Neuronal stem cell (in vitro differentiated cells): Measurements from ENCODE around the gene LRRC25.

ENCODE experiments used
- DNase-seq: peaks from one replicate; pipeline ENCODE4 v3.0.0-alpha.2; 2013; ENCODE audit warnings: low spot score
- H2AFZ ChIP-seq: one replicate; pipeline ENCODE4 v1.6.1; 2013; ENCODE audit warnings: mild to moderate bottlenecking, low read length, inconsistent platforms
- H2AK5ac ChIP-seq: 2 replicates; pipeline ENCODE4 v1.6.1; 2013; ENCODE audit warnings: low read depth, mild to moderate bottlenecking, inconsistent platforms, low read length, moderate library complexity, mixed read lengths
- H2BK120ac ChIP-seq: 2 replicates; pipeline ENCODE4 v1.6.1; 2013; ENCODE audit warnings: low read depth, mild to moderate bottlenecking, inconsistent platforms, low read length, moderate library complexity, mixed read lengths
- H2BK12ac ChIP-seq: one replicate; pipeline ENCODE4 v1.6.1; 2013; ENCODE audit warnings: low read length, inconsistent platforms
- H2BK15ac ChIP-seq: 2 replicates; pipeline ENCODE4 v1.6.1; 2013; ENCODE audit warnings: mild to moderate bottlenecking, low read length, inconsistent platforms, mixed read lengths
- H2BK5ac ChIP-seq: one replicate; pipeline ENCODE4 v1.6.1; 2013; ENCODE audit warnings: inconsistent platforms, mild to moderate bottlenecking, low read length, moderate library complexity
- H3K14ac ChIP-seq: one replicate; pipeline ENCODE4 v1.6.1; 2013; ENCODE audit warnings: low read length, inconsistent platforms
- H3K18ac ChIP-seq: 2 replicates; pipeline ENCODE4 v1.6.1; 2013; ENCODE audit warnings: low read length, inconsistent platforms
- H3K23ac ChIP-seq: 2 replicates; pipeline ENCODE4 v1.6.1; 2013; ENCODE audit warnings: low read depth, mild to moderate bottlenecking, mixed read lengths, low read length, inconsistent platforms; ENCODE audit not compliant: poor library complexity
- H3K27ac ChIP-seq: replicated peaks from 3 replicates; pipeline ENCODE4 v1.5.1; 2013; ENCODE audit warnings: low read length, inconsistent platforms
- H3K27me3 ChIP-seq, 3 experiments: 2 replicates each; pipeline ENCODE4 v1.6.1; 2013; ENCODE audit warnings: low read length in 3 of 3, mild to moderate bottlenecking in 2 of 3, inconsistent platforms in 1 of 3, low read depth in 1 of 3, mixed read lengths in 1 of 3, moderate library complexity in 1 of 3; ENCODE audit not compliant: control insufficient read depth in 3 of 3, insufficient read depth in 3 of 3
- H3K36me3 ChIP-seq, 2 donors: replicated peaks in 1 of 2; 2 replicates each; pipeline ENCODE4 v1.6.1; 2013; ENCODE audit warnings: low read length in 2 of 2; ENCODE audit not compliant: control insufficient read depth in 2 of 2, insufficient read depth in 2 of 2
- H3K4ac ChIP-seq: 2 replicates; pipeline ENCODE4 v1.6.1; 2013; ENCODE audit warnings: inconsistent platforms, mild to moderate bottlenecking, low read length, moderate library complexity
- H3K4me1 ChIP-seq, 2 donors: 1 replicate in 1 of 2; 2 replicates in 1 of 2; pipeline ENCODE4 v1.6.1; 2013; ENCODE audit warnings: low read length in 2 of 2, low read depth in 1 of 2; ENCODE audit not compliant: control insufficient read depth in 2 of 2, insufficient read depth in 1 of 2
- H3K4me2 ChIP-seq: one replicate; pipeline ENCODE4 v1.6.1; 2013; ENCODE audit warnings: mild to moderate bottlenecking, low read length, inconsistent platforms; ENCODE audit not compliant: insufficient read depth, poor library complexity, severe bottlenecking
- H3K4me3 ChIP-seq, 2 donors: 2 replicates each; pipeline ENCODE4 v1.5.1; 2013; ENCODE audit warnings: low read length in 2 of 2, mild to moderate bottlenecking in 2 of 2, inconsistent platforms in 1 of 2, moderate library complexity in 1 of 2
- H3K79me1 ChIP-seq: one replicate; pipeline ENCODE4 v1.6.1; 2013; ENCODE audit warnings: low read depth, mild to moderate bottlenecking, inconsistent platforms, low read length, moderate library complexity
- H3K9ac ChIP-seq: one replicate; pipeline ENCODE4 v1.6.1; 2013; ENCODE audit warnings: mild to moderate bottlenecking, low read depth, low read length, inconsistent platforms; ENCODE audit not compliant: poor library complexity
- H3K9me3 ChIP-seq, 2 donors: replicated peaks in 1 of 2; 2 replicates each; pipeline versions ENCODE3 to v1.6.1; 2013; ENCODE audit warnings: low read length in 2 of 2, mild to moderate bottlenecking in 2 of 2, inconsistent platforms in 1 of 2, low read depth in 1 of 2, mixed read lengths in 1 of 2, moderate library complexity in 1 of 2; ENCODE audit not compliant: control insufficient read depth in 2 of 2, insufficient read depth in 1 of 2
- H4K8ac ChIP-seq: one replicate; pipeline ENCODE4 v1.6.1; 2013; ENCODE audit warnings: low read depth, mild to moderate bottlenecking, inconsistent platforms, low read length, moderate library complexity
- H4K91ac ChIP-seq: one replicate; pipeline ENCODE4 v1.6.1; 2013; ENCODE audit warnings: low read length, low read depth, mild to moderate bottlenecking, inconsistent platforms; ENCODE audit not compliant: poor library complexity
- WGBS, 2 donors: extraction: QIAGEN DNeasy Blood & Tissue Kit; methylation state at CpG; one replicate each; pipeline ENCODE4 v1.1.7; 2013; ENCODE audit warnings: missing lambda C conversion rate in 2 of 2, mixed read lengths in 1 of 2; ENCODE audit not compliant: insufficient read length in 2 of 2, insufficient replicate concordance in 1 of 2; ENCODE audit errors: extremely low coverage in 2 of 2; 5-methylcytosine and 5-hydroxymethylcytosine counted together

The LRRC25 gene

DNA sequence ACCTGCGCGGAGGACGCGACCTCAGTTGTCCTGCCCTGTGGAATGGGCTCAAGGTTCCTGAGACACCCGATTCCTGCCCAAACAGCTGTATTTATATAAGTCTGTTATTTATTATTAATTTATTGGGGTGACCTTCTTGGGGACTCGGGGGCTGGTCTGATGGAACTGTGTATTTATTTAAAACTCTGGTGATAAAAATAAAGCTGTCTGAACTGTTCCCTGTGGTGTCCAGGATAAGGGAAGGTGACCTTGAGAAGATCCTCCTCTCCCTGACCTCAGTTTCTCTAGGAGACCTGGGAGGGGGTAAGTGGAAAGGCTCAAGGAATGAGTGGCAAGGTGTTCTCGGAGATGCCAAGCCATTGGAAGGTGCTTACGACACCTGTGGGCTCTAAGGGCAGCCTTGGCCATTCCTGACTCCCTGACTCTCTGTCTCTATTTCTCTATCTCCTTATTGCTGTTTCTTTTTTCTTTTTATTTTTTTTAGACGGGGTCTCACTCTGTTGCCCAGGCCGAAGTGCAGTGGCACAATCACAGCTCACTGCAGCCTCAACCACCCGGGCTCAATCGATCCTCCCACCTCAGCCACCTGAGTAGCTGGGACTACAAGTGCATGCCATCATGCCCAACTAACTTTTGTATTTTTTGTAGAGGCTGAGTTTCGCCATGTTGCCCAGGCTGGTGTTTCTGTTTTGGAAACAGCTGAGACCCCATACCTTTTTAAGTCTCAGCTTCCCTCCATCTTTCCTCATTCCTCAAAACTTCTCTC is 8.3 kb downstream of the LRRC25 start:
- H3K4me2 ChIP-seq = no peak overlapping the region
- H2BK120ac ChIP-seq = no peak overlapping the region
- peaks cover 0 to 4% of the 10 kb centered on the region in 2 donors for H3K9me3 ChIP-seq
- no peak overlapping the region for H2BK5ac ChIP-seq
- H2AK5ac ChIP-seq = peak overlapping the region; percentile 32
- no peak overlapping the region for H3K4me3 ChIP-seq
- no peak overlapping the region for H3K4ac ChIP-seq
- no peak for DNase-seq
- H2AFZ ChIP-seq = no peak overlapping the region
- H4K91ac ChIP-seq = no peak overlapping the region
- no peak overlapping the region for H4K8ac ChIP-seq
- no peak overlapping the region for H3K9ac ChIP-seq
- peaks cover 2% of the 10 kb centered on the region for H3K79me1 ChIP-seq
- WGBS, 2 donors = no CpG with 5 or more reads among the region's 13 CpGs
- peak overlapping the region; percentile 86 for H3K23ac ChIP-seq
- H3K4me1 ChIP-seq = peaks cover 12 to 13% of the 10 kb centered on the region in 2 donors
- H3K27ac ChIP-seq = no peak overlapping the region
- no peak overlapping the region for H3K14ac ChIP-seq
- peak overlapping the region; percentile 96 for H3K18ac ChIP-seq
- H3K36me3 ChIP-seq = peaks cover 0 to 6% of the 10 kb centered on the region in 2 donors
- peaks cover 0 to 36% (median 0%) of the 10 kb centered on the region in 3 experiments for H3K27me3 ChIP-seq
- H2BK15ac ChIP-seq = no peak overlapping the region
- peak overlapping the region; percentile 86 for H2BK12ac ChIP-seq

DNA sequence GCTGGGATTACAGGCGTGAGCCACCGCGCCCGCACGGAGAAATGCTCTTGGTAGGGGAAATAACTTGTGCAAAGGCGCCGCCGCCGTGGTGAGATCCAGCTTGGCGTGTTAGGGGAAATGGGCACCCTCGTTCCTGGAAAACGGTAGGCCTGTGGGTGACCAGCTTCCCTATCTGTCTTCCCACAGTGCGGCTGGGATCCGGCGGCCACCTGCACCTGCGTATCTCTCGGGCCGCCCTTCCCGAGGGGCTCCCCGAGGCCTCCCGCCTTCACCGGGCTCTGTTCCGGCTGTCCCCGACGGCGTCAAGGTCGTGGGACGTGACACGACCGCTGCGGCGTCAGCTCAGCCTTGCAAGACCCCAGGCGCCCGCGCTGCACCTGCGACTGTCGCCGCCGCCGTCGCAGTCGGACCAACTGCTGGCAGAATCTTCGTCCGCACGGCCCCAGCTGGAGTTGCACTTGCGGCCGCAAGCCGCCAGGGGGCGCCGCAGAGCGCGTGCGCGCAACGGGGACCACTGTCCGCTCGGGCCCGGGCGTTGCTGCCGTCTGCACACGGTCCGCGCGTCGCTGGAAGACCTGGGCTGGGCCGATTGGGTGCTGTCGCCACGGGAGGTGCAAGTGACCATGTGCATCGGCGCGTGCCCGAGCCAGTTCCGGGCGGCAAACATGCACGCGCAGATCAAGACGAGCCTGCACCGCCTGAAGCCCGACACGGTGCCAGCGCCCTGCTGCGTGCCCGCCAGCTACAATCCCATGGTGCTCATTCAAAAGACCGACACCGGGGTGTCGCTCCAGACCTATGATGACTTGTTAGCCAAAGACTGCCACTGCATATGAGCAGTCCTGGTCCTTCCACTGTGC is 9.1 kb downstream of the LRRC25 start:
- peak; percentile 76 for DNase-seq
- peak overlapping the region; percentile 96 for H3K18ac ChIP-seq
- H4K8ac ChIP-seq = no peak overlapping the region
- peaks cover 2% of the 10 kb centered on the region for H3K79me1 ChIP-seq
- no CpG with 5 or more reads among the region's 86 CpGs for WGBS, 2 donors
- H2AK5ac ChIP-seq = peak overlapping the region; percentile 32
- H2BK15ac ChIP-seq = peak overlapping the region; percentile 93
- peak overlapping the region; percentile 79 for H2AFZ ChIP-seq
- H3K4me1 ChIP-seq = peaks cover 12 to 13% of the 10 kb centered on the region in 2 donors
- no peak overlapping the region for H2BK5ac ChIP-seq
- H3K27ac ChIP-seq = no peak overlapping the region
- H3K4me3 ChIP-seq = peak overlapping the region; percentile 18 to 56
- no peak overlapping the region for H3K4ac ChIP-seq
- H3K36me3 ChIP-seq = peaks cover 0 to 6% of the 10 kb centered on the region in 2 donors
- H2BK12ac ChIP-seq = peak overlapping the region; percentile 86
- H3K4me2 ChIP-seq = peak overlapping the region; percentile 79
- peak overlapping the region; percentile 80 for H3K9ac ChIP-seq
- peaks cover 0 to 36% (median 0%) of the 10 kb centered on the region in 3 experiments for H3K27me3 ChIP-seq
- no peak overlapping the region for H3K14ac ChIP-seq
- no peak overlapping the region for H2BK120ac ChIP-seq
- H3K9me3 ChIP-seq = peaks cover 0 to 4% of the 10 kb centered on the region in 2 donors
- peak overlapping the region; percentile 86 for H3K23ac ChIP-seq
- H4K91ac ChIP-seq = no peak overlapping the region

- no peak overlapping the region for H4K91ac ChIP-seq
- peak overlapping the region; percentile 77 for H2BK5ac ChIP-seq
- peaks cover 0 to 36% (median 0%) of the 10 kb centered on the region in 3 experiments for H3K27me3 ChIP-seq
- peaks cover 12 to 13% of the 10 kb centered on the region in 2 donors for H3K4me1 ChIP-seq
- peak overlapping the region; percentile 91 for H2AK5ac ChIP-seq
- H3K23ac ChIP-seq = peak overlapping the region; percentile 29
- H3K4me2 ChIP-seq = no peak overlapping the region
- H2BK12ac ChIP-seq = peak overlapping the region; percentile 92
- H4K8ac ChIP-seq = no peak overlapping the region
- no peak for DNase-seq
- H3K36me3 ChIP-seq = peaks cover 0 to 6% of the 10 kb centered on the region in 2 donors
- no peak overlapping the region for H2AFZ ChIP-seq
- WGBS, 2 donors = no CpG with 5 or more reads among the region's 14 CpGs
- H3K9me3 ChIP-seq = peaks cover 0 to 4% of the 10 kb centered on the region in 2 donors
- H3K18ac ChIP-seq = peak overlapping the region; percentile 80
- H2BK120ac ChIP-seq = peak overlapping the region; percentile 61
- H2BK15ac ChIP-seq = peak overlapping the region; percentile 90
- no peak overlapping the region for H3K4ac ChIP-seq
- H3K9ac ChIP-seq = peak overlapping the region; percentile 63
- peaks cover 2% of the 10 kb centered on the region for H3K79me1 ChIP-seq
- H3K14ac ChIP-seq = peak overlapping the region; percentile 39
- peak overlapping the region; percentile 19 to 41 for H3K4me3 ChIP-seq
- no peak overlapping the region for H3K27ac ChIP-seq
Observed at GRCh38 chr19:18386543-18387271, 10.7 kb downstream of the LRRC25 start.
